GM21786 (cell line): ENCODE measurements around the gene ABT1.

Experiments used
- ATAC-seq: cut with Tn5 transposase; IDR thresholded peaks from one replicate; pipeline ENCODE4 v1.9.1; 2021; ENCODE audit not compliant: unreplicated experiment

ABT1 gene

DNA sequence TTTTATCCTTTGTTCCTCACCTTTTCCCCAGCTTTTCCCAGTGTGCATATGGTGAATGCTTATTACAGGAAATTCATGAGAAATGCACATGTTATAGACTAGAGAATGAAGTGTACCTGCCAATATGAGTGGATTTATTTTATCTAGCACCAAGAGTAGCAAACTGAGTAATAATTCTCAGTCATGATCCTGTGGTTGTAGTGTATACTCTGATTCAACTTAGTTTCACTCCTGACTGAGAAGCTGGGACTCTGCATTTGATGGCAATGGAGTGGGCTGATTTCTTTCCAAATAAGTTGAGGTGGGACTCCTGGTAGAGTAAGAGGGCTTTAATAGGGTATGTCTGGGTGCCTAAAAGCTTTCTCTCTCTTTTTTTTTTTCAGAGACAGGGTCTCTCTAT is 4.0 kb downstream of the ABT1 start:
- ATAC-seq, result no peak

DNA sequence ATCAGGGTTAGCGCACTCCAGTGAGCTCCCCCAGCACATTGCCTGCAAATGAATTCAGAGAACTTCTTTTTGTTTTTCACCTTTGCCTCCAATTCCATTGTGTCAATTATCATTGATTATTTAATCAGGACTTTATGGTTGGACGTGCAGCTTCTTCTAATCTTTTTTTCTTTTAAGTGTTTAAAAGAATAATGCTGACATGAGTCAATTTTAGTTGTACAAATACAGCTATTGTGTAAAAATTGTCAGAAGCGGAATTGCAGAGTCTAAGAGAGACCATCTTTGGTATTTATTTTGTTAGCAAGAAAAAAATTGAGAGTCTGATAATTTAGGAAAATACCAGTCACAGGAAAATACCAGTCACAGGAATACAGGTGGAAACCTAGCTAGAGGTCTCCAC is 5.5 kb downstream of the ABT1 start:
- no peak for ATAC-seq

DNA sequence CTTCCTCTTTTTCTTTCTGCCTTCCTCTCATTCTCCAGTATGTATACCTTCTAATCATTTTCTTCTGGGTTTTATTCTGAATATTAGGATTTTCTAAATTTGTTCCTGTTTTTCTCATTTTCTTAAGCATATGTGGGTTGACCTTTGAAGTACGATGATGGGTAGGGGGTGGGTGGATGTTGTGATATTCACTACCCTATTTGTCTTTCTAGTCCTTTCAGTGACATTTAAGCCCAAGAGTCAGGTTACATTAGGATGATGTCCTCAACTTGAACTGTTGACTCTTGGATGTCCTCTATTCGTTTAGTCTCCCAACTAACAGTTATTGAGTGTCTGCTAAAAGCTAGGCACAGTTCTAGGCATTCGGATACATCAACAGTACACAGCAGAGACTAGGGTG is 7.3 kb downstream of the ABT1 start:
- ATAC-seq, result no peak

DNA sequence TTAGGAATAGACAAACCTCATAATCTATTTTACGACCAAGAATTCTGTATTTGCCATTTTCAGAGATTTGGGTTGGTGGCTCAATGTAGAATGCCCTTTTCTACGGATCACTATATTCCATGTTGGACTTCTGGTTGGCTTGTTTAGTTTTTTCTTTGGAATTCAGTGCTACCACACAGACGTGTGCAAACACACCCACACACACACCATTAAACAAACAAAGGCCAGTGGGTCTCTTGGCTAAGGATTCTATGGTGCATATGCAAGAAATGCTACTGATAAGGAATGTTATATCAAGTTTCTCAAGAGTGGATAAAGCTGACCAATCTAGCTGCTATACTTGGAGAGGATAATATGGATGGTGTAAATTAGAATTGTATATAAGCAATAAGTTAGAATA is 8.0 kb downstream of the ABT1 start:
- no peak for ATAC-seq

DNA sequence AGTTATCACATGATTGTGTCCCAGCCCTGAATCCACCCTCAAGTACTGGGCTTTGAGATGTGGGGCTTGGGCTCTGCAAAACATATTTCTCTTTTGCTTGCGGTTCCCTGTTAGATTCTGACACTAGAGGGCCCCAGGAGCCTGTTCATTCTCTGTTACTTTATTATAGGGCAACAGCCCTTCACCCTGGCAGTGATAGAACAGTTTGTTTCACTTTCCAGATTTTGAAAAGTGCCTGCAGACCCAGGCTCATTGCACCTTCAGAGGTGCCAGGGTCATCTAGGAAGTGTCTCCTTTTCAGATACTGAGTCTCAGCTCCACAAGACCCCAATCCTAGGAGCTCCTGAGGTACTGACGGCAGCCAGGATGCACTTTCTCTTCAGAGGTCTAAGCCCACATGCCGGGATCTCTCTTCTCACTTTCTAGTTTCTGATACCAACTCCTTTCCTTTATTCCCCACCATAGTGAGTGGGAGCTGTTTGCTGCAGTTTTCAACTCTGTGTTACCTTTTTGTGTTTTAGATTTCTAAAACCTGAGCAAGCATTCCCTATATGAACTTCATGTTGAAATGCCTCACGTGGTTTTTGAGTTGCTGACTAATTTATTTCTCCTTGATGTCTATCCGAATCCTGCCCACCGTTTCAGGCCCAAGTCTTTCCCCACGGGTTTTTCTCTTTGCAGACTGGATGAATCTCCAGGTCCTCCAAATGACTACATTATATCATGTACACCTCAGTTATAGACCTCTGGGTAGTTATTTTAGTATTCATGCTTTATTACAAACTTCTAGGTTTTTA is 10.9 kb downstream of the ABT1 start:
- ATAC-seq, result no peak

DNA sequence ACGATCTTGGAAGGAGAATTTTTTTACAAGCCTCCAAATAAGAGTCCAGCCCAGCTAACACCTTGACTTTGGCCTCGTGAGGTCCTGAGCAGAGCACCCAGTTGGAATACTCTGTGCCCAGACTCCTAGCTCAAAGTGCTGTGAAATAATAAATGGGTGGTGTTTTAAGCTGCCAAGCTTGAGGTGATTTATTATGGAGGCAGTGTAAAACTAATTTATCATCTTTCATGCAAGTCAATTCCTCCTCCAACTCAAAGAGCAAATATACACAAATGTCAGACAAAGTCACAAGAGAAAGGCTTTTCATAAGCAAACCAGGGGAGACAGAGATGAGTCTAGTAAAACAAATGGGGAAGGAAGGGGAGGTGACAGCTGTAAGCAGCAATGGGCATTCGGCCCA is 12.7 kb downstream of the ABT1 start:
- no peak for ATAC-seq

DNA sequence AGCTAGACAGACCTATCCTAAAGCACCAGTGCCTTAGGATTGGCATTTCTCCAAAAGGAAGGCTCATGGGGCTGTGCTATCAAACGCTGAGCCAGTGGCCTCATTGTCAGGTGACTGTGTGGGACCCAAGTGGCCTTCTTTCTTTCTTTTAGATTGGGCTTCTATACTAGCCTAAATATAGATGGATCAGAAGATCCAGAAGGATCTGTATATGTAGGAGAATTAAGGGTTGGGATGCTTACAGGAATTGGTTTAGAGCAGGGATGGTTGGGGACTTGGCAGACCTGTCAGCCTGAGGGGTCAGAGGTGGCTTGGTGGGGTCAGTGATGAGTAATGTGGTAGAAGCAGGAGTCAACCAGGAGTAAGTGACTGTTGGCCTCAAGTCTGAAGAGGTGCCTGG is 14.8 kb downstream of the ABT1 start:
- no peak for ATAC-seq

DNA sequence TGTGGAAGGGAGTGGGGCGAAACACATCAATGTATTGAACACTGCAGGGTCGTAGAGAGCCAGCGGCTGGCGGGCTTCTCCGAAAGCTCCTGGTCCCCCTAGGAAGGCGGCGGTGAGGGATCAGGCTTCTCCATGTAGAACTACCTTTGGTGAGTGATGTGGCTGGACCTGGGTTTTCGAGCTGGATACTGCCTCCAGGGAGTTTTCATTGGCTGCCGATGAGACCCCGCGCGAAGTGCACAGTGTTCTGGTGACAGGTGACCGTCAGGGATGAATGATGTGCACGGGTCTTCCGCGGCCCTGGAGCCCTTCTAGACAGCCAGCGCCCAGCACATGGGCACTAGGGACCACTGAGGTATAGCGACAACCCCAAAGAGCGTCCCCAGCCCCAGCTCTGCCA is 16.4 kb downstream of the ABT1 start:
- ATAC-seq, result no peak

DNA sequence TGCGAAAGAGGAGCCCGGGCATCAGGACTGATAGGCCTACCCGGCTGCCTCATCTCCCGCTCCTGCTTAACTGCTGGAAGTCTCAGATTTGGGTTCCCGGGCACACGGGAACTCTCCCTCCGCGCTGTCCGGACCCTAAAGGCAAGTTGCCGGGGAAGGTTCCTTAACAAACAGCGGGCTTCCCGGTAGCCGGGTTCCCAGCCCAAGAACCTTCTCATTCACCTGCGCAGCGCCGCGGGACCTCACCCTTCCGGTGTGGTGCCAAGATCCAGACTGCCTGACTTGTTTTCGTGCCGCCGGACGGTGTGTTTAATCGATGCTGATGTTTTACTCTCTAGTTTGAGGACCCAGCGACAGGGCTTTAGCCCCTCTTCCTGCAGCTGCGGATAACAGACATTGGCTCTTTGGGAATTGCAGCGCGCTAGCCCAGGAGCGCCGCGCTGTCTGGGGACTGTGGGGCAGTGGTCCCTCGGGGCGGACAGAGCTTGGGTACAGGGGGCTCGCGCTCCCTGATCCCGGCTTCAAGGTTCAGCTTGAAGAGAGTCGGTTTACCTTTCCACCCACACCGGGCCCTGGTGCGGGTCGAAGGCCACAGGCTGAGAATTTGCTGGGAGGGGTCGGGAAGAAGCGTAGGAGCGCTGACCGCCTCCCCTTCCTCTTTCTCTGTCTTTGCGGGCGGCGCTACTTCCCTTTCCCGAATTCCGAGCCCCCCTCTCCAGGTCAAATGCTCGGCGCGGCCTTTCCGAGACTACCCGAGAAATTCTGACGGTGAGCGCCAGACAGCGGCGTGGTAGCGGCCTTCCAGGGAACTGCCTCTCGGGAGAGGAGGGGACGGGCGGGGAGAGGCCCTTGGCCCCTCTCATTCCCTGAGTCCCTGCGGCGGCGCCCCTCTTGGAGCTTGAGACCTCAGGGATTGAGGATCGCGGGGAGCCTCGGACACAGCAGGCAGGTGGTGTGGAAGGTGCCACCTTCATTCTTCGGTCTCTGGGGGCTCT is 17.2 kb downstream of the ABT1 start:
- ATAC-seq, result no peak

DNA sequence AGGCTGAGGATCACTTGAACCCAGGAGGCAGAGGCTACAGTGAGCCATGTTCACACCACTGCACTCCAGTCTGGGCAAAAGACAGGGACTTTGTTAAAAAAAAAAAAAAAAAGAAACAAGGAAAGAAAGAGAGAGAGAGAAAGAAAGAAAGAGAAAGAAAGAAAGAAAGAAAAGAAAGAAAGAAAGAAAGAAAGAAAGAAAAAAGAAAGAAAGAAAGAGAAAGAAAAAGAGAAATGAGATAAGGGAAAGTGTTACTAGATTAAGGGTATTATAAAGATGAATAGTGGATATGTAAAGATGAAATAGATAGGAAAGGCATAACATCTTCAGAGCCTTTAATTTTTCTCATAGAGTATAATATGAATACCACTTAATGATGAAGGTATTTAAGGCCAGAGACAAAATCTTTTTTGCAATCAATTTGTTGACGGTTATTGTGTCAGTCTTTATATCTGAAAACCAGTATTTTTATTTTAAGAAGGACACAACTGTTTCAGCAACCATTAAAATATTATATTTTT is 26.6 kb downstream of the ABT1 start:
- no peak for ATAC-seq

DNA sequence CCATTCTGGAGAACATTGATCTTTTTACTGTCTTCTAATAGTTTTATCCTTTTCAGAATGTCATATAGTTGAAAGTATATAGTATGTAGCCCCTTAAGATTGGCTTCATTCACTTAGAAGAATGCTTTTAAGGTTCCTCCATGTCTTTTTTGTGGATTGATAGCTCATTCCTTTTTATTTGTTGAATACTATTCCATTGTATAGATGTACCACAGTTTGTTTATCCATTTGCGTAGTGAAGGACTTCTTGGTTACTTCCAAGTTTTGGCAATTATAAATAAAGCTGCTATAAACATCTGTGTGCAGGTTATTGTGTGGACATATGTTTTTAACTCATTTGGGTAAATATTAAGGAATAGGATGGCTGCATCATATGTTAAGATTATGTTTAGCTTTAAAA is 27.8 kb downstream of the ABT1 start:
- ATAC-seq, result no peak

DNA sequence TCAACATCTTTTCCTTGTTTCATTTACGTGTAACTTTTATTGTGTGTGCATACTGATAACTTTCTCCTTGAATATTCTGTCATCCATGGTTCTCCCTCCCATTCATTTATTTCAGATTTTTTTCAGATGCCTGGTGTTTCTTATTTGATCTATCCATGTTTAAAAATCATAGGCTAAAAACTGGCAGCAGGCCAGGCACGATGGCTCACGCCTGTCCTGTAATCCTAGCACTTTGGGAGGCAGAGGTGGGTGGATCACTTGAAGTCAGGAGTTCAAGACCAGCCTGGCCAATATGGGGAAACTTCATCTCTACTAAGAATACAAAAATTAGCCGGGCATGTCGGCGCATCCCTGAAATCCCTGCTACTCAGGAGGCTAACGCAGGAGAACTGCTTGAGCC is 31.1 kb downstream of the ABT1 start:
- no peak for ATAC-seq

DNA sequence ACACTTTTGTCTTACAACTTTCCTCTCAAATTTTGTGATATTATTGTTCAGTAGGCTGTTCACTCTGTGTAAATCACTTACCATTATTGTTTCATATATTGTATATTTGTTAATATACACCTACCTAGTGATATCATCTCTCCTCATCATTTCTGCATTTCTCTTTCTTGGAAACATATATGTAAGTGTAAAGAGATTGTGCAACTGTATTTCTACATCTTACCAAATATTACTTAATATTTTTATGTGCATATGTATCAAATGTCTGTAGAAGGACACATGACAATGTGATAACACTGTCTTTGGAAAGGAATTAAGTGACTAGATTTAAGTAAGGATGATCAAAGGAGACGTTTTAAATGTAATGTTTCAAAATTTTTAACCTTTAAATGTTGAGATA is 32.6 kb downstream of the ABT1 start:
- no peak for ATAC-seq

DNA sequence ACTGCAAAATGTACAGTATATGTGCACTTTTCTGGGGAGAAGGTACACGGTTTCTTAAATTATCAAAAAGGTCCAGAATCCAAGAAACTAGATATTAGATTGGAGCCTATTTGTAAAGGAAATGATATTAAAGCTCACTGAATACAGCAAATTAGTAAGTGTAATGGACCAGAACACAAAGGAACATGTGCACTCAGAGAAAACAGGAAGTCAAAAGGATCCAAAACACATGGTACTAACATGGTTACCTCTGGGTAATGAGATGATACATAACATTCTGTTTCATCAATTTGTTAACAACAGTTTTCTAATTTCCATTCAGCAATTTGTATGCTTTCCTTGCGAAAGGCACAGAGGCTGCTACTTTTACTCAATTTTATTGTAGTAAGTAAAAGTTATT is 44.1 kb downstream of the ABT1 start:
- no peak for ATAC-seq

DNA sequence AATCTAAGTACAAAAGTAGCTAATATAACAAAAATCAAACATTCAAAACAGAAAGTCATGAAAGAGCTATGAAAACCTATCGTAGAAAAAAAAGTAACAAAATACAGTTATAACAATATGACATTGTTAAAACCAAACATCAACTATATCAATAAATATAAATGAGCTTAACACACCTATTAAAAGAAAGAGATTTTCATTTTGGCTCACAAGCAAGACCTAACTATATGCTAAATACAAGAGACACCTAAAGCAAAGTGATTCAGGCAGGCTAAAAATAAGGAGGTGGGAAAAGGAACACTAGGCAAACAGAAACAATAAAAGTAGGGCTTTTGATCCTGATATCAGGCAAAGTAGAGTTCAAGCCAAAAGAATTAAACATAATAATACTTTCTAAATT is 49.3 kb downstream of the ABT1 start:
- ATAC-seq, result no peak
